ENCODE measurements around the gene KRT73.

Gene KRT73

DNA sequence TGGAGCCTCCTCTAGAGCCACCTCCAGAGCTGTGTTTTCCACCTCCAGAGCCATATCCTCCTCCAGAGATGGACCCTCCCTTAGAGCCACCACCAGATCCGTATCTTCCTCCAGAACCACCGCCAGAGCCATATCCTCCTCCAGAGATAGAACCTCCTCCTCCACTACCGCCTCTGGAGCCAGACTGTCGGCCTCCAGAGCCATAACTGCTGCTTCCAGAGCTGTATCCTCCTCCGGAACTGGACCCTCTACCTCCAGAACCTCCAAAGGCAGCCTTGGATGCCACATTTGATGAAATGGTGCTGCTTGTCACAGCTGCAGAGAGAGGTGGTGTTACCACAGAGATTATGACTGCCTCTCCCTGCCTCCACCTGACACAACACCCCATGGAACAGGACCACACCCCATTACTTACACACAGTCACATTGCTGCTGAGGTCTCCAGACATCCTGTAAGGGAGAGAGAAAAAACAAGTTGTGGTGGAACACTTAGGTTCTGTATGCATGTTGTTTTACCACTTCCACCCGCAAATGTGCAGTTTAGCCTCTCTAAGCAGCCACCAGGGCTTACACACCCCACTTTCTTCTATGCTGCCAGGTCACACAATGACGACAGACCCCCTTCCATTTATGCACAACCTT is 26.9 kb upstream of the KRT73 start:
- peak; percentile 37 to 97 (median 72) for DNase-seq

DNA sequence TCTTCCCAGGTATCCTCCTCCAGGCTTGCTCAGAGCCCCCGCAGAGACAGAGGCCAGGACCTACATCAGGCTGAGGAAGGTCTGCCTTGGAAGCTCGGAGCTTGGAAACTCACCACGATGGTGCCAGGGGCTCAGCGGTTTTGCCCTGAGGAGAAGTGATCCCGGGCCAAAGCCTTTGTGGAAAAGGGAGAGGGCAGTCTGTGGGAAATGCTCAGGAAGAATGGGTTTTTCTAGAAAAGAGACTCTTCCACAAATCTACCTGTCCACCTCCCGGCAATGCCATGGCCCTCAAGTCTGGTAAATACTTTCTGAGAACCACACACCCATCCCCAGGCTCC is 25.7 kb upstream of the KRT73 start:
- no peak for DNase-seq

DNA sequence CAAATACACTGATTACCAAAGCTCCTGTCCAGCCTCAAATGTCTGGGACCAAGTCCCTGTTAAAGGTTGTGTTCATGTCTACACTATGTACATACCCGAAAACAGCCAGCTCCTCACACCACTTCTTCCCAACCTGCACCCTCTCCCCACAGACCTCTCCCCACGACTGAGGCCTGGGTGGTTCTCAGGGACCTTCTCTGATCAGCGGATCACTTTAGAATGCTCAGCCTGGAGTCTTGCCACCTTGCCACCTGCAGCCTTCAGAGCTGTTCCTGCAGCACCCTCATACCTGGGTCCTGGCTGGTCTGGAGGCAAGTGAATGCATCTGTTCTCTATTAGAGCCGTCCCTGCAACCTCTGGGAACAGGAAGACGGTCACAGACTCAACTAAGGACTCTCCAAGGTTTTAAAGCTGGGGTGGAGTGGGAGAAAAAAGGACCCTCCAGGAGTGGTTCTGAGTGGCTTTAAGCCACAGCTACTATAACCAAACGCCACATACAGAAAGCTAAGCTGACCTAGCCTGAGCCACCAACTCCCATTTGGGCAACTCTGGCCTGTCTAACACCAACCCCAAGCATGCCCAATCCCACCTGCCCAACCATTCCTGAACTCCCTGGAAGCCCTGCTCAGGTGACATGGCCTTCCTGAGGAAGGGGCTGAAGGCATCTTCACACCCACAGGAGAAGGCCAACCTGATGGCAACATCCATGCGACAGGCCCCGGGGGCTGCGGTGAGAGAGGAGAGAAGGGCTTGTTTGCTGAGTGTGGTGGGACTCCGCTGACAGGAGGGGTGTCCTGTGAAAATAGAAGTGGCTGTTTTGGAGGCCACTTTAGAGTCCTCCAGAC is 25.1 kb upstream of the KRT73 start:
- DNase-seq: no peak

- DNase-seq: peak in 1 of 6 experiments; percentile 13
Observed at GRCh38 chr12:52641468-52641867, 23.1 kb upstream of the KRT73 start.

DNA sequence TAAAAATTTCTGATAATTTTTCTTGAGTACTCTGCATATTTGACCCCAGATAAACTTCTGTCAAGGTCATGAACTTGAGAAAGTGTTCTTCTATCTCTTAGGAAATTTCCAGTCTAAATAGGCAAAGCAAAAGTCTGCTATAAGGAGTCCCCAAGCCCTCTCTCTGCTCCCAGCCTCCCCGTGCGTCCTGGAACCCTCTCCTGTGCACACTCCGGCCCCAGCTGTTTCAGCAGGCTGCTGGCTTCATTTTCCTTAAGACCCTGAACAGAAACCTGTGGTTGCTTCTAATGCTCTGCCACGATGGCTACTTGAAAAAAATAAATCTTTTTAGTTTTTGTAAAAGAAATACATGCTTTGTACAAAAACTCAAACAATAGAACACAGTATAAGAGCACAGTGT is 18.9 kb upstream of the KRT73 start:
- no peak for DNase-seq

GRCh38 chr12:52636592-52637258 is 18.4 kb upstream of the KRT73 start:
- DNase-seq: no peak

GRCh38 chr12:52636189-52636588 is 17.8 kb upstream of the KRT73 start:
- no peak for DNase-seq

DNA sequence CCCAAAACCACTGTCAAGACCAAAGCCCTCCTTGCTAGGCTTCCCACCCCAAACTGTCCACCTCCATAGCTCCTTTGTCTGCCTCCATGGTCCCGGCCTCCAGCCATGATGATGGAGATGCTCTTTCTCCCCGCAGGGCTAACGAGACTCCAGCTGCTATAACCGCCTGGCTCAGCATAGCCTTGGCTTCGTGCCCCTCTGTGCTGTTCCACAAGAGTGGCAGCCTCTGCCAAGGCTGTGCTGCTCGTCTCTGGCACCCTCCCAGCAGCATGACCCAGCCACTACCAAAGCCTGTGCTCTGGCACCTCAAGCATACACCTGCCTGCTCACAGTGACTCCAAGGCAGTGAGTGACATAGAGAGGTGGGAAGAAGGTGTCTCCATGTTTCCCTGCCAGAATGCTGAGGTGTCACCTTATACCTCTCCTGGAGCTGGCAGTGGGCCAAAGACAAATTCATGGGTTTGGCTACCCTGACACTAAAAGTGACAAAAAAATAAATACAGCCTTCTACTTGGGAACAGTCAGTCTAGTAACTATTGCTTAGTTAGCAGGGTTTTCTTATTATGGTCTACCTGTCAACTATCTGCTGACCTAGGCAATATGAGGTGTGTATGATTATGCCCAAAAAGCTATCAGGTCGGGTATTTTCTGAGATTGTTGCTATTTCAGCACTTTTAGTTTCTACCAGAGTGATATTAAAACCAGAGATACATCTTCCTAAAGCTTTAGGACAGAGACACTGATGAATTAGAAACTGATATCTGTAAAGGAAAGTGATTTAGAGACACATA is 16.1 kb upstream of the KRT73 start:
- DNase-seq: no peak

DNA sequence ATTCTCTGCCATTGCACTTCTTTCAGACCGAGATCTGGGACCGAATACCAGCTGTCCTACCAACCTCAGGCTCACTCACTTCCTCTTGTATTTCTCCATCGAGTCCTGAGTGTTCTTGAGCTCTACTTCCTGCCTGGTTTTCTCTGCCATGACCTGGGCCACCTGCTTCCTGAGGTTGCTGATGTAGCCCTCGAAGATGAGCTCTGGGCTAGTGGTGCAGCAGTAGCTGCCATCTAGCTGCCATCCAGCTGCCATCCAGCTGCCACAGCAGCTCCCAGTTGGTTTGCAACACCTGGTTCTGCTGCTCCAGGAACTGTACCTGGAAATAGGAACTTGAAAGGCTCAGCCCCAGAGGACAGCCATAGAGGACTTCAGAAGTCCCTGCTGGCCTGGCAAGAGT is 15.0 kb upstream of the KRT73 start:
- DNase-seq: peak in 3 of 6 experiments; percentile 42 to 54 (median 54)

- no peak for DNase-seq
Observed at GRCh38 chr12:52632656-52633055, 14.3 kb upstream of the KRT73 start.

DNA sequence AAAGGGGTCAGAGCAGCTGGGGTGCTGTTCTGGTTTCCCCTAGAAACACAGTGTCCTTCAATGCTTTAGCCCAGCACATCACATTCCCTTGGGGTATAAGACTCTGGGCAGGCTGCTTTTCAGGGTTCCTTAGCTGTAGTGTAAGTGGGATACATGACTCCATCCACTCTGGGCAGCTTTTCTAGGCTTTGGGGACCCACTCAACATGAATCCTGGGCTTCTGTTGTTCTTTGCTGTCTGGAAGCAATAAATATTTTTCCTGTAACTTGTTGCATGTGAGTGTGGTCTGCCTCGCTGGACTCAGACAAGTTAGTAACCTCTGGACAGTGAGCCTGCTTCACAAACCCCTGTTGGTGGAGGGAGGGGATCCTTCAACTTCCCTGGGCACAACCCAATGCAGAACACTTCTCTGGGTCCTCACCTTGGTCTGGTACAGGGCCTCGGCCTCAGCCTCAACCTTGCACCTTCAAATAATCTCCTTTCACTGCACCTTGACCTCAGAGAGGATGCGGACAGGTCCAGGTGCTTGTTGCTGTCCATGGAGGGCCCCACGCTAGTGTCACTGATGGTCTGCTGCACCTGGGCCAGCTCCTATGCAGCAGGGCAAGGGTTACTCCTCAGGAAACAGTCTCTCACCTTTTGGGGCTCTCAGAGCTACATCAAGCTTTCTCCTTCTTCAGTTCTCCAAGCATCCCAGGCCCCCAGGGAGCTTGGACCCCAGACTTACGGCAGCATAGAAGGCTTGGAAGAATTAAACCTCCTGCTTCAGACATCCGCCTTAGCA is 13.5 kb upstream of the KRT73 start:
- no peak for DNase-seq

GRCh38 chr12:52631264-52631663 is 12.9 kb upstream of the KRT73 start:
- no peak for DNase-seq

DNA sequence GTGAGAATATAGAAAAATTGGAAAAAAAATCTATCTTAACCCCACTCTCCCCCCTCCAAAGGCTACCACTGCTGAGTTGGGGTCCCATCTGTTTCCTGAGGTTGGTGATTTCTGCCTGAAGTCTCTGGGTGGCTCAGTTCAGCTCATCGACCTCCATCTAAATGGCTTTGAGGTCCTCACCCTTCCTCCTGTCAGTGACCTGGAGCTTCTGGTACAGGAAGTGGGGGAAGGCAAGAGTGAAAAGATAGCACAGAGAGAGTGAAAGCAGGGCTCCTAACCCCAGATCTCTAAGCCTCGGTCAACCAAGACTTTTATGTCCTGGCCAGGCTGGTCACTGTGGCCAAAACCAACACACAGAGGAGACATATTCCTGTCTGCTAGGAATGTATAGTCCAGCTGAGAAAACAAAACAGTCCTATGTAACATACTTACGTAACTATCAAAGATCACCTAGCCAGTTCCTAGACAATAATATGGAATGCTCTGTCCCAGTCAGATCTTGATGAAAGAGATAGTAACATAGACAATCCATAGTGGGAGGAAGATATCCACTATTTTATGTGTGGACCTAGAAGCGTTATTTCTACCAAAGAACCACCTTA is 12.3 kb upstream of the KRT73 start:
- DNase-seq: peak in 2 of 6 experiments; percentile 20 to 21

- no peak for DNase-seq
Observed at GRCh38 chr12:52630008-52630500, 11.7 kb upstream of the KRT73 start.

GRCh38 chr12:52629281-52630007 is 11.1 kb upstream of the KRT73 start:
- no peak for DNase-seq

- no peak for DNase-seq
Observed at GRCh38 chr12:52628841-52629240, 10.5 kb upstream of the KRT73 start.

DNA sequence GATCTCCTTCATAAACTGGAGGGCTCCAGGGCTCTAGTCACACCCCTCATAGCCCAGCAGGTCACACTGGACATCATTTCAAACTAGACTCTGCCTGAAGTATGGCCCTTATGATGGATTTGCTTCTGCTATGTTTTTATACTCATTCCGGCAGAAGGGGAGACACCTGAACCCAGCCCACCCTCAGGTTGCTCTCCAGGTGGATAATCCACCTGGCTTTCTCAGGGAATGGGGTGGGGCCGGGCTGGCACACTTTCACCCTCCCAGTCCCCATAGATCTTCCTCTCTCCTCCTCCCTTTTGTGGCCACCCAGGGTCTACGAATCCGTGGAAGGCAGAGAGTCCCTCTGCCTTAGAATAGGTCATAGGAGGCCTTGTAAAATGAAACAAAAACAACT is 9.8 kb upstream of the KRT73 start:
- DNase-seq: no peak

DNA sequence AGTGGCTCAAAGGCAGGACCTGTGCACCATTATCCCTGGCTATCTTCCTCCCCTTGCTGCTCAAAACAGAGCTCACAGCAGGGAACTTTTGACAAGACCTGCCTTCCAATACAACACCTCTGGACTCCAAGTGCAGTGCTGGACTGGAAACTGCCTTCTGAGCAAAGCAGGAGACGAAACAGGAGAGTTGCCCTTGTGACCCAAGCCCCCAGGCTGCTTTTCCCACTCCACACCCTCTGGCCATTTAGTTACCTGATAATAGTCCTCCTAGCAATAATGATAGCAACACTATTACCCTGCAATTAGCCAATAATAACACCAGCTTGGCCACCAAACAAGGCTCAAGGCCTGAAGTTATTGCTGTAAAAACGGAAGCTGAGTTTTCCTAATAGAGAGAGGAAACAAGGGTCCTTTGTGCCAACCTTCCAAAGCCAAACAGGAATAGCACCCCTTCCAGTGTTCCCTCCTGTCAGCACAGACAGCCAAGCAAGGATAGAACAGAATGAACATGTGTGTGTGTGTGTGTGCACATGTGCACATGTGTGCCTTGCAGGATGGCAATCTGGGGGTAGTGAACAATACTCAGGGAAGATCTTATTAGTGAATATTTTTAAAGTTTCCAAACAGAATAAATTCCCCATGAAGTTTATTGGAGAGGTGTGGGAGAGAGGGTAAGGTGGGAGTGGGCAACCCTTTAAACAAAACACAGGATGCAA is 9.2 kb upstream of the KRT73 start:
- DNase-seq: no peak

- no peak for DNase-seq
Observed at GRCh38 chr12:52622349-52622748, 4.0 kb upstream of the KRT73 start.

DNA sequence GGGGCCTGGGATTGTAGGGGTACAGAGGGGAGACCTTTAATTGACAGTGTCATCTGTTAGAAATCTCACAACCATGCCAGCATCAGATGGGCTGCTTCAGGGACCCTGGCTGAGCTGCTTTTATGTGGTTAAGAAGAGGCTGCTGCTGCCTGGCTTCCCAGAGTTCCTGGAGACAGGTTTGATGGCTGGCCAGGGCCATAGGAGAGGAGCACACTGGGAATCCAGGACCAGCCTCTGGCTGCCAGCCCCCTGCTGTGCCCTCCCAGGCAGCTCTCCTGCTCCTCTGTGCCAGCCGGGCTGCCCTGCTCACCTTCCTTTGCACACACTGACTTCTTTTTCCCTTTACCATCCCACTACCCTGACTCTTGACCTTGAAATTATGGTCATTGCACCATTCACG is 507 bp upstream of the KRT73 start:
- DNase-seq: no peak
